GM12865 (cell line): ENCODE measurements around the gene SLC25A44.

Source experiments
- DNase-seq: peaks from one replicate; pipeline ENCODE4 v3.0.0; 2010; ENCODE audit warnings: low read depth
- H3K4me3 ChIP-seq: 2 replicates; pipeline ENCODE4 v1.5.1; 2011; ENCODE audit warnings: mild to moderate bottlenecking, low read depth, low read length, control low read depth
- TF ChIP-seq, protein P1 (sequence below): IDR thresholded peaks from 2 replicates; pipeline ENCODE4 v1.5.1; 2011; ENCODE audit warnings: low read length, control low read depth, low read depth, inconsistent platforms; ENCODE audit not compliant: insufficient read depth; ENCODE audit errors: missing control alignments

Gene SLC25A44

GRCh38 chr1:156220226-156220625 is 26.3 kb downstream of the SLC25A44 start:
- TF ChIP-seq, protein P1, sequence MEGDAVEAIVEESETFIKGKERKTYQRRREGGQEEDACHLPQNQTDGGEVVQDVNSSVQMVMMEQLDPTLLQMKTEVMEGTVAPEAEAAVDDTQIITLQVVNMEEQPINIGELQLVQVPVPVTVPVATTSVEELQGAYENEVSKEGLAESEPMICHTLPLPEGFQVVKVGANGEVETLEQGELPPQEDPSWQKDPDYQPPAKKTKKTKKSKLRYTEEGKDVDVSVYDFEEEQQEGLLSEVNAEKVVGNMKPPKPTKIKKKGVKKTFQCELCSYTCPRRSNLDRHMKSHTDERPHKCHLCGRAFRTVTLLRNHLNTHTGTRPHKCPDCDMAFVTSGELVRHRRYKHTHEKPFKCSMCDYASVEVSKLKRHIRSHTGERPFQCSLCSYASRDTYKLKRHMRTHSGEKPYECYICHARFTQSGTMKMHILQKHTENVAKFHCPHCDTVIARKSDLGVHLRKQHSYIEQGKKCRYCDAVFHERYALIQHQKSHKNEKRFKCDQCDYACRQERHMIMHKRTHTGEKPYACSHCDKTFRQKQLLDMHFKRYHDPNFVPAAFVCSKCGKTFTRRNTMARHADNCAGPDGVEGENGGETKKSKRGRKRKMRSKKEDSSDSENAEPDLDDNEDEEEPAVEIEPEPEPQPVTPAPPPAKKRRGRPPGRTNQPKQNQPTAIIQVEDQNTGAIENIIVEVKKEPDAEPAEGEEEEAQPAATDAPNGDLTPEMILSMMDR = no peak
- no peak for DNase-seq
- H3K4me3 ChIP-seq = no peak overlapping the region

- DNase-seq = no peak
- TF ChIP-seq, protein P1 = no peak
- no peak overlapping the region for H3K4me3 ChIP-seq
Observed at GRCh38 chr1:156221986-156222692, 28.2 kb downstream of the SLC25A44 start.

DNA sequence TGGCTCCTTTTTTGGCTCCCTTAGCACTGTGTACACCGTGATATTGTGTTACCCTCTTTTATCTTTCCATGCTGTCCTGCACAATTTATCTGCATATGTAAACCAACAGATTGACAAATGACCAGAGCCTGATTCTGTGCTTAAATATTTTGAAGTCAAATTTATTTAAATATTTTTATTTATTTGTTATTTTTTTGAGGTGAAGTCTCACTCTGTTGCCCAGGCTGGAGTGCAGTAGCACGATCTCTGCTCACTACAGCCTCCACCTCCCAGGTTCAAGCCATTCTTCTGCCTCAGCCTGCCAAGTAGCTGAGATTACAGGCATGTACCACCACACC is 31.7 kb downstream of the SLC25A44 start:
- no peak overlapping the region for H3K4me3 ChIP-seq
- DNase-seq = no peak
- TF ChIP-seq, protein P1 = no peak

DNA sequence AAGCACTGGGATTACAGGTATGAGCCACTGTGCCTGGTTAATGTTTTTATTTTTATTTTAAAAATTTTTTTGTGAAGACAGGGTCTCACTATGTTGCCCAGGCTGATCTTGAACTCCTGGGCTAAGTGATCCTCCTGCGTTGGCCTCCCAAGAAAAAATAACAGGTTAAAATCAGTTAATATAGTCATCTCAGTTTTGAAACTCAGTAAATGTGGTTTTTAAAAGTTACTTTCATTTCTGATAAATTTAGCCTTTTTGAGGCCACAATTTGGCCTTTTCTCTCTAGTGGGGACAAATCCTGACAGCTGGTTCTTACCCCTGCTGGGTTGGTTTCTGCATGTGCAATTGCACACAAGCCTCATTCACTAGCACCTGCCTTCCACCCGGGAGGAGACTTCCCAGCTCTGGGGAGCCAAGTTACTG is 32.2 kb downstream of the SLC25A44 start:
- TF ChIP-seq, protein P1 = no peak
- H3K4me3 ChIP-seq = no peak overlapping the region
- DNase-seq = peak; percentile 94

DNA sequence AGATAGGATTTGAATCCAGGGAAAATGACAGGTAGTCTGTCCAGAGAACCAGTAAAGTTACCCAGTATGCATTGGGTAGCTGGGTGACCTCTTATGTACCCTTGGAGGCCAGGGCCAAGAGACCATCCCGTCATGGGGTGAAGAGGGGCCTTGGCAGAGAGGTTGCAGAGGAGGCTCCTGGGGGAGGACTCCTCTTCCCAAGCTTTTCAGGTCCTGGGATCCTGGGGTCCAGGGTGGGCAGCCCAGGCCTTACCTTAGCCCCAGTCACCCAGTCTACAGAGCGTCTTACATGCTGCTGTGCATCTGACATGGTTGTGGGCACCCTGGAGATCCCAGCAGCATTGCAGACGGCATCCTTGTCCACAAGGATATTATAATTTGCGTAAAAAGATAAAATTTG is 32.9 kb downstream of the SLC25A44 start:
- TF ChIP-seq, protein P1 = no peak
- H3K4me3 ChIP-seq = no peak overlapping the region
- DNase-seq = no peak

DNA sequence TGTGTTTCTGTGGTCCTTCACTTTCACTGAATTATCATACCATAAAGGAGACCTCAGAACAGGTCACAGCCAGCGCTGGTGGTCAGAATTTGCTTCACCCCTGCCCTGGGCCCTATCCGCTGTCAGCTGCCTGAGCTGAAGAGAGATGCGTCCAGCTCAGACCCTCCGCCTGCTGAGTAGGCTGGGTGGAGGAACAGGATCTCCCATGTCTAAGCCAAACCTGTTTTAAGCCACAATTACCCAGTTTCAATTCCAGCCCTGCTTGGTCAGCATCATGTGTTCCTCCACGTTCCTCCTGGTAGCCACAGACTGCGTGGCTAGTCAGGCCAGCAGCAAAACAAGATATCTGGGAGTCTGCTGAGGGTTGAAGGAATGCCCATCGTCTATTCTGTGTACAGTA is 34.6 kb downstream of the SLC25A44 start:
- TF ChIP-seq, protein P1 = no peak
- DNase-seq = no peak
- H3K4me3 ChIP-seq = no peak overlapping the region
